Effector memory CD8-positive, alpha-beta T cell (primary cell): ENCODE data around the gene TMEM250.

Experiments used
- ATAC-seq: fragments of 150-1000 bp; cut with Tn5 transposase; replicated peaks from 2 replicates; pipeline ENCODE4 v1.10.0; 2021; ENCODE audit warnings: mild to moderate bottlenecking, moderate library complexity
- DNase-seq, 3 experiments: peaks; one replicate each; pipeline ENCODE4 v3.0.0; 2021
- H3K27ac Mint-ChIP-seq, 2 donors: one replicate each; pipeline ENCODE4 v1.8.0; 2022; ENCODE audit warnings: mild to moderate bottlenecking in 2 of 2, mixed read lengths in 2 of 2, moderate library complexity in 2 of 2
- H3K27me3 Mint-ChIP-seq, 2 donors: one replicate each; pipeline ENCODE4 v1.8.0; 2022; ENCODE audit warnings: mixed read lengths in 2 of 2
- H3K36me3 Mint-ChIP-seq: one replicate; pipeline ENCODE4 v1.8.0; 2022; ENCODE audit warnings: mild to moderate bottlenecking, moderate library complexity, mixed read lengths; ENCODE audit not compliant: insufficient read depth
- H3K4me1 Mint-ChIP-seq, 2 donors: one replicate each; pipeline ENCODE4 v1.8.0; 2022; ENCODE audit warnings: low read depth in 2 of 2, mixed read lengths in 2 of 2
- H3K4me3 Mint-ChIP-seq, 2 donors: one replicate each; pipeline ENCODE4 v1.8.0; 2022; ENCODE audit warnings: mild to moderate bottlenecking in 2 of 2, mixed read lengths in 2 of 2, moderate library complexity in 2 of 2
- H3K9me3 Mint-ChIP-seq, 2 donors: one replicate each; pipeline ENCODE4 v1.8.0; 2022; ENCODE audit warnings: mixed read lengths in 2 of 2

Gene TMEM250

DNA sequence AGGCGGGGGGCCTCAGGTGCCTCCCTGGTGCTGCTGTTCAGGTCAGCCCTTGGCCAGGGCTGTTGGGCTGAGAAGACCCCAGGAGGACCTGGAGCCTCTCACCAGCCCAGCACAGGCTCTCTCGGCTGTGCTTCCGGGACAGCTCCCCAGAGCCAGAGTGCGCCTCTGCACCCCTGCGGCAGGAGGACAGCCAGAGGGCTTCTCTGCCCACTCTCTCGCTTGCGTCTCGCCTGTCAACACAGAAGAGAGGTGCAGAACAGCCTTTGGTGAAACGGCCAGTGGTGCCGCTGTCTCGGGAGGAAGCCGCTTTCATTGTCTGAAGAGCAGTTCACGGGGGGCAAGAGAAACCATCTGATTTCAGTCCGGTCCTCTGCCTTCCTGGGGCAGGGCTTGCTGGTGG is 19.8 kb downstream of the TMEM250 start:
- peaks cover 16 to 18% of the 10 kb centered on the region in 2 donors for H3K4me1 Mint-ChIP-seq
- peaks cover 5% of the 10 kb centered on the region for H3K36me3 Mint-ChIP-seq
- H3K9me3 Mint-ChIP-seq: no peaks in the 10 kb centered on the region
- no peak for DNase-seq
- H3K4me3 Mint-ChIP-seq: peak overlapping the region; percentile 25 to 70
- no peak for ATAC-seq
- H3K27me3 Mint-ChIP-seq: no peaks in the 10 kb centered on the region
- peak overlapping the region in 1 of 2 donors; percentile 68 for H3K27ac Mint-ChIP-seq

DNA sequence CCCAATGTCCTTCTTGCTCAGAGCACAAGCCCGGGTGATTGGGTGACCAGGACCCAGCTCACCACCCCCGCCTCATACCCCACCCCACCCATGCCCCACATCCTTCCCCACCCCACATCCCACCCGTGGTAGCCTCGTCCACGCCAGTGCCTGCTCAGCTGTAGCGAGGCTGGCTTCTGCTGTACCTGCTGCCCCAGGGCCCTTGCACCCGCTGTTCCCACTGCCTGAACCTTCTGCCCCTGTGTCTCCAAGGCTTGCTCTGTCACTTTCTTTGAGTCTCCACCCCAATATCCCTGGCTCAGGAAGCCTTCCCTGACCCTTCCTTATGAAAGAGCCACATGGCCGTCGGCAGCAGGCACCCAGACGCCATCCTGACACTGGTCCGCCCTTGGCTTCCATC is 20.5 kb downstream of the TMEM250 start:
- no peak for ATAC-seq
- Mint-ChIP-seq H3K27me3 (no peaks in the 10 kb centered on the region), H3K27ac (peak overlapping the region in 1 of 2 donors; percentile 28), H3K36me3 (peaks cover 3% of the 10 kb centered on the region), H3K9me3 (no peaks in the 10 kb centered on the region), H3K4me3 (peak overlapping the region in 1 of 2 donors; percentile 70), H3K4me1 (peaks cover 16 to 19% of the 10 kb centered on the region in 2 donors)
- DNase-seq: no peak

DNA sequence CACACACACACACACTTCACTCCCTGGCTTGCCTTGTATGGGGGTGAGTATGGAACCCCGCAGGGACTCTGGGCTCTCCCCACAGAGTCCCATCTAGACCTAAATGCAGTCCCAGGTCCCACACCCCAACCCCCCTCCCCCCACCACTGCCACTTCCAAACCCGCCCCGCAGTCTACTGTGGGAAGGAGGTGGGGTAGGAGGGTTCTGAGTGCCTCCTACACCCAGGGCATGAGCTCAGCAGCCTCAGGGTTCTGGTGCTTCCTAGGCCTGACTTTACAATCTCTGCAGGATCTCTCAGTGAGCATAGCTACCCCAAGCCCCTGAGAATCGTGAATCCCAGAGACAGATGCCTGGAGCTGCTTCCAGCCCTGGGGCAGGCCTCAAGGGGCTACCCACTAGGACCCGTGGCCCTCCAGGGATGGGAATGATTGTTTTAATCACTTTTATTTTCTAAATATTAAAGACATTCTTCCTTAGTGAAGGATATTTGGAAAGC is 22.1 kb downstream of the TMEM250 start:
- H3K27ac Mint-ChIP-seq: peak overlapping the region in 1 of 2 donors; percentile 38
- H3K9me3 Mint-ChIP-seq: no peaks in the 10 kb centered on the region
- H3K36me3 Mint-ChIP-seq: peaks cover 3% of the 10 kb centered on the region
- H3K4me3 Mint-ChIP-seq: peak overlapping the region; percentile 73
- no peak for DNase-seq
- no peak for ATAC-seq
- peaks cover 23 to 31% of the 10 kb centered on the region in 2 donors for H3K4me1 Mint-ChIP-seq
- no peaks in the 10 kb centered on the region for H3K27me3 Mint-ChIP-seq

- Mint-ChIP-seq H3K27me3 (no peaks in the 10 kb centered on the region), H3K27ac (peak within 1 kb of the TSS; percentile 75 to 77), H3K4me1 (peaks cover 27 to 34% of the 10 kb centered on the region in 2 donors), H3K36me3 (peaks cover 3% of the 10 kb centered on the region), H3K9me3 (no peaks in the 10 kb centered on the region), H3K4me3 (peak within 1 kb of the TSS; percentile 80 to 81)
- ATAC-seq: peak; percentile 40
- DNase-seq: no peak
Observed at GRCh38 chr9:136095070-136096058, 23.3 kb downstream of the TMEM250 start, which contains the start of gene NACC2. Gene NACC2, minus strand, starts transcription at chr9:136095289. Its CDS starts 44,768 bp downstream, at chr9:136050521.

GRCh38 chr9:136093995-136094881 is 24.4 kb downstream of the TMEM250 start:
- no peaks in the 10 kb centered on the region for H3K9me3 Mint-ChIP-seq
- peak; percentile 56 to 58 (median 57) for DNase-seq
- peak overlapping the region; percentile 80 to 81 for H3K4me3 Mint-ChIP-seq
- H3K4me1 Mint-ChIP-seq: peaks cover 32 to 34% of the 10 kb centered on the region in 2 donors
- ATAC-seq: peak; percentile 77
- H3K27me3 Mint-ChIP-seq: no peaks in the 10 kb centered on the region
- H3K36me3 Mint-ChIP-seq: peaks cover 3% of the 10 kb centered on the region
- peak overlapping the region; percentile 75 to 77 for H3K27ac Mint-ChIP-seq

DNA sequence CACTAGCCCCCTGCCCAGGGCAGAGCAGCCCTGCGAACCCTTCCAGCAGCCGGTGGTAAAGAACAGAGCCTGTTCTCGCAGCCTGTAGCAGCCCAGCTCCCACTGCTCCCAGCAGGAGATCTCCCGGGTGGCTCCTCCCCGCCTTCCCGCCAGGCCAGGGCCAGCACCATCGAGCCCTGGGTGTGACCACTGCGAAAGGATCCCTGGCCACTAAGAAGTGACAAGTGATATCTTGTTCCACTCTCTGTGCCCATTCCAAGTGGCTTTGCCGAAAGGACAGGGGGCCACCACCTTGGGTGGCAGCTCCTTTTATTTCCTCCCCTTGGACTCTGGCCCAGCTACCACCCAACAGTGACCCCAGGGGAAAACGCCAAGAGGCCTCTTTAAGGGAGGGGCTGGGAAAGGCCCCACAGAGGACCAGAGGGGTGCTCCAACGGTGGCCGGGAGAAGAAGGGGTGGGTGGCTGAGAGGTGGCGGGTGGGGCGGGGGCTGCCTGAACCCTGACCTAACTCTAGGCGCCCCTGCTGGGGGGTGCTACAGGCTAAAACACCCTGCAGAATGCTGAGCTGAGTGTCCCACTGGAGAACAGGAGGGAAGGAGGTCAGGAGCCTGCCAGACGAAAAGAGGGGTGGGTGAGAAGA is 25.2 kb downstream of the TMEM250 start:
- DNase-seq: no peak
- ATAC-seq: no peak
- H3K27ac Mint-ChIP-seq: peak overlapping the region; percentile 75 to 77
- no peaks in the 10 kb centered on the region for H3K27me3 Mint-ChIP-seq
- H3K9me3 Mint-ChIP-seq: no peaks in the 10 kb centered on the region
- H3K4me3 Mint-ChIP-seq: peak overlapping the region; percentile 80 to 81
- H3K4me1 Mint-ChIP-seq: peaks cover 24 to 26% of the 10 kb centered on the region in 2 donors
- H3K36me3 Mint-ChIP-seq: peaks cover 3% of the 10 kb centered on the region

DNA sequence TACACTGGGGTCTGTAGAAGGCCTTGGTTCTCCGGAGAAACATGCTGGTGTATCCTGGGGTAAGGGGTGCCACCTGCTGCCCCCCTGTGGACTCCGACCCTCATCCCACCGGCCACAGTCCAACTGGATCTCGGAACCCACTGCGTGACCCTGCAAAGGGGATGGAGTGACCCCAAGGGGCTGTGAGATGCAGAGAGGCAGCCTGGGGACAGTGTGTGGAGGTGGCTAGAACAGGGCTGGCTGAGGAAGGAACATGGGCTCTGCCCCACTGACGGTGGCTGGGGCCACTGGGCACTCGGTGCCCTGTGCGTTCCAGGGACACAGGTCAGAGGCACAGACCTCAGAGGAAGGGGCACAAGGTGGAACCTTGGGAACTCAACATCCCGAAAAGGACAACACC is 25.9 kb downstream of the TMEM250 start:
- no peak for DNase-seq
- Mint-ChIP-seq H3K4me3 (peak overlapping the region; percentile 80 to 81), H3K4me1 (peaks cover 22 to 24% of the 10 kb centered on the region in 2 donors), H3K27ac (peak overlapping the region in 1 of 2 donors; percentile 75), H3K36me3 (peaks cover 3% of the 10 kb centered on the region), H3K27me3 (no peaks in the 10 kb centered on the region), H3K9me3 (no peaks in the 10 kb centered on the region)
- no peak for ATAC-seq

DNA sequence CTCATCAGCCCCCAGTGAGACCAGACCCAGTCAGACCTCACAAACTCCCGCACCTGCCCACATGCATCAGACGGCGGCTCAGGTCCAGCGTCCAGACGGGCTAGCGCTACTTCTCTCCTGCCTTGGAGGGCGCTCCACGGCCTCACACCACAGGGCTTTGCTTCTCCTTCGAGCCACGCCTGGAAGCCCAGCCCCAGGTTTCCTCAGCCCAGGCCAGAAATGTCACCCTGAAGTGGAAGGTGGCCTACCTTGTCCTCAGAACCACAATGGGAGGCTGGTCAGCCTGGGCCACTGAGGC is 26.4 kb downstream of the TMEM250 start:
- ATAC-seq: no peak

DNA sequence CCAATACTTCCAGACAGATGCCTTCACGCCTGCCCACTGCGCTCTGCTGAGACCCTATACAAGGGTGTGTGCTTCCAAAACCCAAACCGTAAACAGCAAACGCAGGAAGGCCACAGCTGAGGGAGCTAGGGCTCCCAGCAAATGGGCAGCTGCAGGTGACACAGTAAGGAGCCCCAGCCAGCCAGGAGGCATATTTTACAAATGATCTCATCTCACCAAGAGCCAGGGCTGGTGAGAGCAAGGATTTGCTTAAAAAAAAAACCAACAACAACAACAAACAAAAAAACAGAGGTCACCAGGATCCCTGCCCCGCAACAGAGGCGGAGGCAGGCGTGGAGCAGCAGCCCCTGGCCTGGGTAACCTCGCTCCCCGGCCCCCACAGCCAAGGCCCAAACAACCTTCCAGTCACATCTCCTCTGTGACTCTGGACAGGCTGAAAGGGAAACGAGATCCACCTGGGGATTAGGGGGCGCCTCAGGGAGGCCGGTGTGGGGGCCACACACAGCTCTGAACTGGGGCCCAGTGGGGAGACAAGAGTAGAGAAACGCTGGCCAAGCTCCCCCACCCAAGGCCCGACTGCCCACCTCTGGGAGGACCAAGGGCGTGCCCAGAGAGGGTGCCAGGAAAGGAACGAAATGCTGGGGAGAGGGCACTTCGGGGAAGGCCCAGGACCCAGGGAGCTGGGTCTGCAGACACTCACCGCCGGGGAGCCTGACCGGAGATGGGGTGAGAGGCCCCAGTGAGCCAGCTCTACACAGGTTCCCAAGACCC is 26.9 kb downstream of the TMEM250 start:
- Mint-ChIP-seq H3K27ac (peak overlapping the region in 1 of 2 donors; percentile 51), H3K9me3 (no peaks in the 10 kb centered on the region), H3K4me3 (peak overlapping the region in 1 of 2 donors; percentile 21), H3K27me3 (no peaks in the 10 kb centered on the region), H3K36me3 (peaks cover 3% of the 10 kb centered on the region), H3K4me1 (peaks cover 22% of the 10 kb centered on the region in 2 donors)
- DNase-seq (no peak), ATAC-seq (no peak)

More for the DNA sequence above, 26.4 kb downstream of the TMEM250 start:
- peaks cover 3% of the 10 kb centered on the region for H3K36me3 Mint-ChIP-seq
- peak overlapping the region in 1 of 2 donors; percentile 75 for H3K27ac Mint-ChIP-seq
- no peaks in the 10 kb centered on the region for H3K27me3 Mint-ChIP-seq
- no peaks in the 10 kb centered on the region for H3K9me3 Mint-ChIP-seq
- H3K4me3 Mint-ChIP-seq: peak overlapping the region in 1 of 2 donors; percentile 80
- no peak for DNase-seq
- H3K4me1 Mint-ChIP-seq: peaks cover 21 to 22% of the 10 kb centered on the region in 2 donors

DNA sequence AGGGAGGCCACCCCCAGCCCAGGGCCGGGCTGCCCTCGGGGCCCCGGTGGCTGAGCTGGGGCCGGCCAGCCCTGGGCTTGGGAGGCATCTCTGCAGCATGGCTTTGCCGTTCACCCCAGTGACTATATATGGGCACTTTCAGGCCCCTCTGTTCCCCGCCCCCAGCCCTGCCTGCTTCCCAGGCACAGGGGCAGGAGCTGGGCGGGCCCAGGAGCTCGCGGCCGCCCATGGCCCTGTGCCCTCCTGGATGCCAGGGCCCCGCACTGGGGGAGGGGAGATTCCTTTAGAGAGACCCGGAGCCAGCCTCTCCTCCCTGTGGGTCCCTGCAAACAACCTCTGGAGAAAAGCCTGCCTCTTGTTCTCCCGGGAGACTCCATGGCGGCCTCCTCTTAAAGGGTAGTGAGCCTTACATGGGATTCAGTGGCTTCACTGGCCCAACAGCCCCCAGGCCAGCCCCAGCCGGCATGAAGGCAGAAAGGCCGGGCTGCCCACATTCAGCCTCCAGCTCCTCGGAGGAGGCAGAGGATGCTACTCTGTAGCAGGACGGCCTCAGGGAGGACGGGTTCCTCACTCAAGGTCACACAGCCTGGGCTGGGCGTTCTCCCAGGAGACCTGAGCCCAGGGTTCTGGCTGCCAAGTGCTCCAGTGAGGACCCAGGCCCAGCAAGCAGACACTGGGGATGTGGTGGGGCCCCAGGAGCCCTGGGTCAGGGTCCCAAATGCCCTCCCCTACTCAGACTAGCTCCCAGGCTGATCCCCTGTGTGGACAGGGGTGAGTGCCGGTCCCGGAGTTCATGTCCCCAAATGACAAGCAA is 27.7 kb downstream of the TMEM250 start:
- ATAC-seq (no peak), DNase-seq (no peak)
- Mint-ChIP-seq H3K36me3 (peaks cover 4% of the 10 kb centered on the region), H3K4me1 (peaks cover 18 to 20% of the 10 kb centered on the region in 2 donors), H3K27ac (peak overlapping the region in 1 of 2 donors; percentile 68), H3K27me3 (no peaks in the 10 kb centered on the region), H3K9me3 (no peaks in the 10 kb centered on the region), H3K4me3 (peak overlapping the region in 1 of 2 donors; percentile 21)

GRCh38 chr9:136090056-136090735 is 28.5 kb downstream of the TMEM250 start:
- no peaks in the 10 kb centered on the region for H3K27me3 Mint-ChIP-seq
- ATAC-seq: no peak
- peaks cover 18 to 20% of the 10 kb centered on the region in 2 donors for H3K4me1 Mint-ChIP-seq
- DNase-seq: no peak
- peaks cover 4% of the 10 kb centered on the region for H3K36me3 Mint-ChIP-seq
- no peak overlapping the region for H3K4me3 Mint-ChIP-seq
- peak overlapping the region; percentile 58 to 68 for H3K27ac Mint-ChIP-seq
- H3K9me3 Mint-ChIP-seq: no peaks in the 10 kb centered on the region
